Spleen (tissue), 7 donors: ENCODE results near the gene LCN9.

ENCODE experiments used
- POLR2A ChIP-seq, 3 donors: fragments of 450-650 bp; IDR thresholded peaks; one replicate each; pipeline ENCODE4 v1.5.1; 2017; ENCODE audit warnings: antibody characterized with exemption in 3 of 3, mild to moderate bottlenecking in 1 of 3
- TF ChIP-seq, protein P1 (sequence below), 11 experiments: fragments of 200-600 bp in 7 of 11; fragments of 450-650 bp in 4 of 11; sonication (generic) in 4 of 11; IDR thresholded peaks in 8 of 11; conservative IDR thresholded peaks in 3 of 11; 1 replicate in 7 of 11; 2 replicates in 4 of 11; pipeline versions ENCODE4 v1.4.0 to v1.8.0; 2016 to 2021; ENCODE audit warnings: antibody characterized with exemption in 11 of 11, inconsistent platforms in 4 of 11, mild to moderate bottlenecking in 1 of 11
- donor health status: DM: no; HTN: no; CAD: no; lungs with moderate emphysema.
- donor health status: DM: no; HTN: no; CAD: no.
- donor health status: DM: no; HTN: no; CAD: no.

DNA sequence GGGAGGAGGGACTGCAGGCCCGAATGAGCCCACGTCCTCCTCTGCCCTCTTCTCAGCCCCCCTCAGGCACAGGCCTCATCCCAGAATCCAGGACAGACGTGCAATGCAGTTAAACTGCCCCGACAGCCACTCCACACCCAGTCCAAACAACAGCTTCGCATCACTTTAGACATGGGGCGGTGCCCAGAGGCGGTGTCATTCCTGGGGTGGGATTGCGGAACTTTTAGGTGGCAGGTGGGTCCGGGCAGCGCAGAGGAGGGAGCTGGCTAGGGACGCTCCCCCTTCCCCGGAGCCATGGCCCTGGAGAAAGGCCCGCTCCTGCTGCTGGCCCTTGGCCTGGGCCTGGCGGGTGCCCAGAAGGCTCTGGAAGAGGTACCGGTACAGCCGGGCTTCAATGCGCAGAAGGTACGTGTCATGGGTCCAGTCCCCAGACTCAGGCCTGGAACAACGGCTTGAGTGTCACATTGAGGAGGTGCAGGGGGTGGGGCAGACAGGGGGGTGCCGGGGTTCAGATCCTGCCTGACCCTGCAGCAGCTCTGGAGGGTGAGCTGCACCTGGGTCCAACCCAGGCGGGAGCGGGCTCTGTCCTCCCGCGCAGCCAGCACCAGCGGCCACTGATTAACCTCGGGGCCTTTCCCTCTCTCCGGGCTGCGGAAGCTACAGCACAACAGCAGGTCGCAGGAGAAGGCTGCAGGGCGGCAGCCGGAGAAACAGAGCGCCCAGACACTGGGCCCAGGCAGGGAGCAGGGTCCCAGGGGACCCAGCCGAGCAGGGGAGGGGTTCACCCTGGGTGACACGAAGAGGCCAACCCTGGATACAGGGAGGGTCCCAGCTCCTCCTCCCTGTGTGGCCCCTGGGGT lies 48.9 kb upstream of the LCN9 start:
- TF ChIP-seq POLR2A (IDR thresholded peaks at IDR 0.05): no peak
- TF ChIP-seq, protein P1, sequence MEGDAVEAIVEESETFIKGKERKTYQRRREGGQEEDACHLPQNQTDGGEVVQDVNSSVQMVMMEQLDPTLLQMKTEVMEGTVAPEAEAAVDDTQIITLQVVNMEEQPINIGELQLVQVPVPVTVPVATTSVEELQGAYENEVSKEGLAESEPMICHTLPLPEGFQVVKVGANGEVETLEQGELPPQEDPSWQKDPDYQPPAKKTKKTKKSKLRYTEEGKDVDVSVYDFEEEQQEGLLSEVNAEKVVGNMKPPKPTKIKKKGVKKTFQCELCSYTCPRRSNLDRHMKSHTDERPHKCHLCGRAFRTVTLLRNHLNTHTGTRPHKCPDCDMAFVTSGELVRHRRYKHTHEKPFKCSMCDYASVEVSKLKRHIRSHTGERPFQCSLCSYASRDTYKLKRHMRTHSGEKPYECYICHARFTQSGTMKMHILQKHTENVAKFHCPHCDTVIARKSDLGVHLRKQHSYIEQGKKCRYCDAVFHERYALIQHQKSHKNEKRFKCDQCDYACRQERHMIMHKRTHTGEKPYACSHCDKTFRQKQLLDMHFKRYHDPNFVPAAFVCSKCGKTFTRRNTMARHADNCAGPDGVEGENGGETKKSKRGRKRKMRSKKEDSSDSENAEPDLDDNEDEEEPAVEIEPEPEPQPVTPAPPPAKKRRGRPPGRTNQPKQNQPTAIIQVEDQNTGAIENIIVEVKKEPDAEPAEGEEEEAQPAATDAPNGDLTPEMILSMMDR (IDR thresholded peaks at IDR 0.05 in 8 of 11, conservative IDR thresholded peaks at IDR 0.05 in 3 of 11): no peak
